ENCODE results near the gene KCNH3. TPM values are rescaled to one million over a fixed set of nuclear protein-coding genes. Genes with fewer than 3 reads are reported as not detected.
A peak's percentile ranks its signal among the peaks of the same experiment; 100 is the strongest.

Gene KCNH3
- total and polyA plus RNA-seq, 2 donors (not counting 3 experiments of a cell fraction or from before 2014, with no cell fraction given) = 0.13 to 0.14 TPM

- Histone ChIP-seq H3K79me2 (ENCODE audit: control insufficient read depth, insufficient read depth, low read length) (peaks cover 20% of the 10 kb centered on the region), H4K20me1 (replicated peaks; ENCODE audit: control insufficient read depth, extremely low read depth, insufficient read depth, low read length) (no peaks in the 10 kb centered on the region), H3K9me3 (replicated peaks; ENCODE audit: control insufficient read depth, insufficient read depth, low read length) (no peaks in the 10 kb centered on the region), H3K4me2 (ENCODE audit: insufficient read depth, low read length) (peak overlapping the region; percentile 87), H3K9me1 (replicated peaks; ENCODE audit: control insufficient read depth, extremely low read depth, insufficient read depth, low read length) (no peaks in the 10 kb centered on the region), H2AFZ (ENCODE audit: low read depth, low read length) (peak overlapping the region; percentile 83), H3K4me3 (replicated peaks in 1 of 3; ENCODE audit: insufficient read depth in 1 of 3, low read depth in 1 of 3, low read length in 3 of 3) (peak overlapping the region; percentile 64 to 86 (median 82)), H3K36me3 (ENCODE audit: control insufficient read depth in 2 of 2, extremely low read depth in 1 of 2, insufficient read depth in 2 of 2, low read length in 2 of 2) (peaks cover 0 to 14% of the 10 kb centered on the region in 2 experiments), H3K9ac (replicated peaks; ENCODE audit: extremely low read depth, insufficient read depth, low read length) (peak overlapping the region; percentile 87), H3K4me1 (ENCODE audit: control insufficient read depth, extremely low read depth, insufficient read depth, low read length) (peaks cover 14% of the 10 kb centered on the region), H3K27me3 (ENCODE audit: control insufficient read depth in 2 of 2, insufficient read depth in 2 of 2, low read length in 2 of 2) (no peaks in the 10 kb centered on the region), H3K27ac (ENCODE audit: insufficient read depth, low read depth, low read length) (peak overlapping the region; percentile 80)
- intact Hi-C loops (cut with micrococcal nuclease) = loop anchor here (2.0 to 5.0 kb wide), 2 partner anchors 138 to 211 kb away; partner anchors contain the start of gene FMNL3
- TF ChIP-seq JUN (IDR thresholded peaks at IDR 0.05; ENCODE audit: borderline replicate concordance, insufficient read depth, insufficient read length, low read depth) (no peak), EZH2 (IDR thresholded peaks at IDR 0.05; ENCODE audit: borderline replicate concordance, low read depth, low read length, severe bottlenecking) (no peak), POLR2A (IDR thresholded peaks at IDR 0.05; ENCODE audit: low read depth, low read length) (no peak), GATA2 (IDR thresholded peaks at IDR 0.05; ENCODE audit: insufficient read depth, insufficient read length, low read depth, low read length) (no peak), POLR2AphosphoS5 (IDR thresholded peaks at IDR 0.05; ENCODE audit: insufficient read depth, low read depth, low read length) (no peak), FOS (IDR thresholded peaks at IDR 0.05; ENCODE audit: borderline replicate concordance, insufficient read depth, low read length) (no peak), MYC (IDR thresholded peaks at IDR 0.05; ENCODE audit: low read depth, low read length) (no peak)
- TF ChIP-seq, protein P1, sequence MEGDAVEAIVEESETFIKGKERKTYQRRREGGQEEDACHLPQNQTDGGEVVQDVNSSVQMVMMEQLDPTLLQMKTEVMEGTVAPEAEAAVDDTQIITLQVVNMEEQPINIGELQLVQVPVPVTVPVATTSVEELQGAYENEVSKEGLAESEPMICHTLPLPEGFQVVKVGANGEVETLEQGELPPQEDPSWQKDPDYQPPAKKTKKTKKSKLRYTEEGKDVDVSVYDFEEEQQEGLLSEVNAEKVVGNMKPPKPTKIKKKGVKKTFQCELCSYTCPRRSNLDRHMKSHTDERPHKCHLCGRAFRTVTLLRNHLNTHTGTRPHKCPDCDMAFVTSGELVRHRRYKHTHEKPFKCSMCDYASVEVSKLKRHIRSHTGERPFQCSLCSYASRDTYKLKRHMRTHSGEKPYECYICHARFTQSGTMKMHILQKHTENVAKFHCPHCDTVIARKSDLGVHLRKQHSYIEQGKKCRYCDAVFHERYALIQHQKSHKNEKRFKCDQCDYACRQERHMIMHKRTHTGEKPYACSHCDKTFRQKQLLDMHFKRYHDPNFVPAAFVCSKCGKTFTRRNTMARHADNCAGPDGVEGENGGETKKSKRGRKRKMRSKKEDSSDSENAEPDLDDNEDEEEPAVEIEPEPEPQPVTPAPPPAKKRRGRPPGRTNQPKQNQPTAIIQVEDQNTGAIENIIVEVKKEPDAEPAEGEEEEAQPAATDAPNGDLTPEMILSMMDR (IDR thresholded peaks at IDR 0.05; ENCODE audit: extremely low read depth in 1 of 2, insufficient read depth in 1 of 2, low read depth in 1 of 2, low read length in 2 of 2) = no peak
- TF ChIP-seq, protein P2, sequence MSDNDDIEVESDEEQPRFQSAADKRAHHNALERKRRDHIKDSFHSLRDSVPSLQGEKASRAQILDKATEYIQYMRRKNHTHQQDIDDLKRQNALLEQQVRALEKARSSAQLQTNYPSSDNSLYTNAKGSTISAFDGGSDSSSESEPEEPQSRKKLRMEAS (IDR thresholded peaks at IDR 0.05; ENCODE audit: insufficient read depth, insufficient read length) = no peak
- ChIA-PET POLR2A (interaction anchor here (0.8 kb wide), 1 partner anchor 108 kb away, joined by 3 read pairs; no protein-coding TSS in a partner anchor), CTCF (interaction anchor here (1.1 to 1.9 kb wide), 2 partner anchors 12 to 209 kb away, joined by 6 to 10 read pairs; no protein-coding TSS in a partner anchor)
- DNase-seq (ENCODE audit: low read depth, low spot score) (peak; percentile 34), FAIRE-seq (no peak)
- dilution Hi-C loops (cut with MboI; ENCODE audit: extremely low pct_ligation_motif_present, low sequenced_read_pairs) = no loop called here
- BruUV-seq (replicated peaks) = TSS peak; percentile 18
These were observed 29.8 kb downstream of the KCNH3 start for GRCh38 chr12:49568442-49569162.

Measured in endothelial cell of umbilical vein (primary cell).